HFF-Myc (cell line): Measurements from ENCODE around the gene LRRC8A.

Experiments
- DNase-seq: peaks from one replicate; pipeline ENCODE4 v3.0.0-alpha.2; 2011; ENCODE audit warnings: low read depth; ENCODE audit errors: extremely low read depth
- H3K4me3 ChIP-seq: replicated peaks from 2 replicates; pipeline ENCODE4 v1.5.1; 2011; ENCODE audit warnings: low read depth, mild to moderate bottlenecking, control low read depth, low read length
- TF ChIP-seq, protein P1 (sequence below): IDR thresholded peaks from 2 replicates; pipeline ENCODE4 v1.5.1; 2012; ENCODE audit warnings: mild to moderate bottlenecking, low read depth, low read length, control low read depth; ENCODE audit errors: missing control alignments

The LRRC8A gene

DNA sequence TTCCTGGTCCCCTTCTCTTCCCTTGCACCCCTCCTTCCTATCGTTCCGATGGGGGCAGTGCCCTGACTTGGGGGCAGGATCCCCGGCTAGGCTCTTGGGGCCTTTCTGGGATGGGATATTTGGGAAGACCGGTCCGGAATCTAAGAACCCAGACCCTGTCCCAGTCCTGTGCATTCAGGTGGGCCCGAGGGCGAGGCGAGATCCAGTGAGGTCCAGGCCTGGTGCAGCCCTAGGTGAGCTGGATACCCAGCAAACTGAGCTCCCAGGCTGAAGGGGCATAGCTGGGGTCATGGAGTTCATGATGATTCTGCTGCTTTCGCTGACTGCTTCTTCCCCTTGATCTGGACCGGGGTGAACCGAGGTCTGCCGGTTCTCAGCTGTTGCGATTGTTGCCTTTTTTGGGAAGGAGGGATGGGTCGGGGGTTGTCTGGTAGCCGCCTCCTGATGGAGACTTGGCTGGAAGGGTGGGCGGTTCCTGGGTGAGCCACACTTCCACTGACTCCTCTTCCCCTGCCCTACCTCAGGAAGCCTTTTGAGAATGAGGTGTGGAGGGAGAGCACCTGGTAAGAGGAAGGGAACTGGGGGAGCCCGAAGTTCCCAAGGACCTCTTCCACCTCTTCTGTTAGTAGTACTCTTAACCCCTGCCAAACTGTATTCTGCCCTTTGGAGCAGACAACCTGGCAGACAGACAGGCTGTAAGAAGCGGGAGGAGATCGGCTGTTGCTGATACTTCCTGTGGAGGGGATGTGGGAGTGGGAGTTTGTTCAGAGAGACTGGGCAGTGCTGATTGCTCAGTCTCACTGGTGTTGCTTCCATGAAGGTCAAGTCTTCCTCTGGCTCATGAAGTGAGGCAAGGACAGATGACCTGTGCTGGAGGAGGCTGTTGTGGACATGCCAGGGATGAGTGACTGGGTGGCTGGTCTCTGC lies 1.0 kb downstream of the LRRC8A start:
- DNase-seq: no peak
- peak overlapping the region; percentile 97 for H3K4me3 ChIP-seq
- TF ChIP-seq, protein P1, sequence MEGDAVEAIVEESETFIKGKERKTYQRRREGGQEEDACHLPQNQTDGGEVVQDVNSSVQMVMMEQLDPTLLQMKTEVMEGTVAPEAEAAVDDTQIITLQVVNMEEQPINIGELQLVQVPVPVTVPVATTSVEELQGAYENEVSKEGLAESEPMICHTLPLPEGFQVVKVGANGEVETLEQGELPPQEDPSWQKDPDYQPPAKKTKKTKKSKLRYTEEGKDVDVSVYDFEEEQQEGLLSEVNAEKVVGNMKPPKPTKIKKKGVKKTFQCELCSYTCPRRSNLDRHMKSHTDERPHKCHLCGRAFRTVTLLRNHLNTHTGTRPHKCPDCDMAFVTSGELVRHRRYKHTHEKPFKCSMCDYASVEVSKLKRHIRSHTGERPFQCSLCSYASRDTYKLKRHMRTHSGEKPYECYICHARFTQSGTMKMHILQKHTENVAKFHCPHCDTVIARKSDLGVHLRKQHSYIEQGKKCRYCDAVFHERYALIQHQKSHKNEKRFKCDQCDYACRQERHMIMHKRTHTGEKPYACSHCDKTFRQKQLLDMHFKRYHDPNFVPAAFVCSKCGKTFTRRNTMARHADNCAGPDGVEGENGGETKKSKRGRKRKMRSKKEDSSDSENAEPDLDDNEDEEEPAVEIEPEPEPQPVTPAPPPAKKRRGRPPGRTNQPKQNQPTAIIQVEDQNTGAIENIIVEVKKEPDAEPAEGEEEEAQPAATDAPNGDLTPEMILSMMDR: no peak

DNA sequence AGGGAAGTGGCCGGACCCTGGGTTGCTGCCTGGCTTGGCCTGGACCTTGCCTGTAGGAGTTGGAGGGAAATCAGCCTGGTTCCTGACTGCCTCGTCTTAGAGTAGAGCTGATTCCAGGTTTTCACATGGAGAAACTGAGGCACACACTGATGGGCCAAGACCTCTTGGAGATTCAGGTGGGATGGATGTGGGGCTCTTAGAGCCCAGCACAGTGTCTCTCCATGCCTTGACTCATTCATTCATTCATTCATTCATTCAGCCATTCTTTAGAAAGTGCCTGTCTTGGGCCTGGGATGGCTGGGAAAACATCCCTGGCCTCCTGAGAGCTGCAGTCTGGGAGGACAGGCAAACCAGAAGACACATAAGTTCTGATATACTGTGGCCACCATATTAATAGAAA lies 2.2 kb downstream of the LRRC8A start:
- TF ChIP-seq, protein P1: no peak
- no peak for DNase-seq
- H3K4me3 ChIP-seq: no peak overlapping the region

DNA sequence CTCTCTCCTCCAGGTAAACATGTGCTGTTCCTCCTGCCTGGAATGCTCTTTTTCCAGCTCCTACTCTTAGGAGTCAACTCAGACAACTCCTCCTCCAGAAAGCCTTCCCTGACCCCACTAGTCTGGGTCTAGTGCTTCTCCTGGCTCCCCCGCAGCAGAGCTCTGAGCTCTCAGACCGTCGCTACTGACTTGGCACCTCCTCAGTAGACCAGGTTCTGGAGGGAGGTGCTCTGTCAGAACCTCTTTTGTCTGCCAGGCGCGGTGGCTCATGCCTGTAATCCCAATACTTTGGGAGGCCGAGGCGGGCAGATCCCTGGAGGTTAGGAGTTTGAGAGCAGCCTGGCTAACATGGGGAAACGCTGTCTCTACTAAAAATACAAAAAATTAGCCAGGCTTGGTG lies 3.4 kb downstream of the LRRC8A start:
- DNase-seq: no peak
- TF ChIP-seq, protein P1: no peak
- no peak overlapping the region for H3K4me3 ChIP-seq

DNA sequence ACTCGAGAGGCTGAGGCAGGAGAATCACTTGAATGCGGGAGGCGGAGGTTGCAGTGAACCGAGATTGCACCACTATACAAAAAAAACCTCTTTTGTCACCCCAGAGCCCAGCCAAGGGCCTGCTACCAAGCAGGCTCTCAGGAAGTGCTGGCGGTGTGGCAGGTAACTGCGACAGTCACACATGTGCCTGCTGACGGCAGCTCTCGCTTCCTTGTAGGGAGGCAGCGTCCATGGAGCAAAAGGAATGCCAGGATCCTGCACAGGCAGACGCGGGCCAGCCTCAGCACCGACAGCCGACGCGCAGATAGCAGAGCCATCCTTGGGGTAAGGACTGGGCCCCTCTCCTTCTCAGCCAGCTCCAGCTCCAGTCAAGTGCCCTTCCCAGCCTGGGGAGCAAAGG lies 3.9 kb downstream of the LRRC8A start:
- TF ChIP-seq, protein P1: no peak
- H3K4me3 ChIP-seq: no peak overlapping the region
- no peak for DNase-seq

DNA sequence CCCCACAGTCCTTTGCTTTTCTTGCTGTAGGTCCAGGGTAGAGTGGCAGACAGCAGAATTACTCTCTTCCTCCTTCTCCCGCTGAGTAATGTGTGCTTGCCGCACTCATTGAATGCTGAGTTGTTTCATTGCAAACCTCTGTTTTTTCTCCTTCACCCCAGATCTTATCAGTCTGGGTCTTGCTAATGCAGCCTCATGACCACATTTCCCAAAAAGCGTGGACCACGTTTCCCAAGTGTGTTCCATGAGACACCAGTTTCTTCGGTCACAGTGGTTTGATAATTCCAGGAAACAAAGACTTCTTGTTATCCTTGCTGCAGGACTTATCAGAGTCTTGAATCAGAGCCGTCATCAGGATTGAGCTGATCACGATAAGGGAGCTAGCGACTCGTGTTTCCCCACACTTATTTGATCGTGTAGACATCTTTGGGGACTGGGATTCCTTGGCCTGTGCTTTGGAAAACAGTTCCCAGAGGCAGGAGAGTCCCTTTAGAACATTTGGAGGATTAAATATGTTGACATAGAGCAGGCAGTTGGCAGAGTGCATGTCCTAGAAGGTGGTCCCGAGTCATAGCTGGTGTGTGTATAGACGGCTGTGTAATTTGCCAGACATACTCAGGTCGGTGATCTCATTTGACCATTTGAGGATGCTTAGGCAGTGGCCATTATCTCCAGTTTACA lies 4.4 kb downstream of the LRRC8A start:
- DNase-seq: no peak
- TF ChIP-seq, protein P1: no peak
- no peak overlapping the region for H3K4me3 ChIP-seq

DNA sequence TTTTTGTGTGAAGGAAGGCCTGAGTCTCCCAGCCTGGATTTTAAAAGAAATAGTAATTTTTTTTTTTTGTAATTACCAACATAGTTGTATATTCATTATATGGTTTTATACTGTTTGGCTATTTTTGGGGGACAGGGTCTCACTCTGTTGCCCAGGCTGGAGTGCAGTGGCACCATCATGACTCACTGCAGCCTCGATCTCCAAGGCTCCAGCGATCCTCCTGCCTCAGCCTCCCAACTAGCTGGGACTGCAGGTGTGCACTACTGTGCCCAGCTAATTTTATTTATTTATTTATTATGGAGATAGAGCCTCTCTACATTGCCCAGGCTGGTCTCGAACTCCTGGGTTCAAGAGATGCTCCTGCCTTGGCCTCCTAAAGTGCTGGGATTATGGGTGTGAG lies 5.1 kb downstream of the LRRC8A start:
- TF ChIP-seq, protein P1: no peak
- no peak overlapping the region for H3K4me3 ChIP-seq
- no peak for DNase-seq
